HG03342 (cell line): ENCODE measurements around the gene GABARAPL1.
A peak's percentile ranks its signal among the peaks of the same experiment; 100 is the strongest.
"Not testable (repeated sequence)": the region's sequence is repeated elsewhere in the genome, so short reads cannot be mapped to it uniquely, and the experiment has no call there.

Source experiments
- ATAC-seq: cut with Tn5 transposase; IDR thresholded peaks from one replicate; pipeline ENCODE4 v1.9.1; 2021; ENCODE audit warnings: mild to moderate bottlenecking, moderate library complexity; ENCODE audit not compliant: unreplicated experiment

GABARAPL1 gene

DNA sequence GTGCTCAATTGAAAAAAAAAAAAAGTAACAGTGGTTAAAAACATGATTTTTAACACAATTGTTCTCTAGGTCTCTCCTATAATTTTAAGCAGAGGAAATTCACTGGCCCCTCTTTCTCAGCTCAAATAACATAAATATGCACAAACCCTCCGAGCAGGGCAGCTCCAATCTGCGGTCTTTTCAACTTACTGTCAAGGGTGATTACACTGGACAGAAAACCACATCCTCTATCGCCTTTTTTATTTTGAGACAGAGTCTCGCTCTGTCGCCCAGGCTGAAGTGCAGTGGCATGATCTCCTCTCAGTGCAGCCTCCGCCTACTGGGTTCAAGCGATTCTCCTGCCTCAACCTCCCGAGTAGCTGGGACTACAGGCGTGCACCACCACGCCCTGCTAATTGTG, 16.5 kb upstream of the GABARAPL1 start:
- ATAC-seq = peak; percentile 88

DNA sequence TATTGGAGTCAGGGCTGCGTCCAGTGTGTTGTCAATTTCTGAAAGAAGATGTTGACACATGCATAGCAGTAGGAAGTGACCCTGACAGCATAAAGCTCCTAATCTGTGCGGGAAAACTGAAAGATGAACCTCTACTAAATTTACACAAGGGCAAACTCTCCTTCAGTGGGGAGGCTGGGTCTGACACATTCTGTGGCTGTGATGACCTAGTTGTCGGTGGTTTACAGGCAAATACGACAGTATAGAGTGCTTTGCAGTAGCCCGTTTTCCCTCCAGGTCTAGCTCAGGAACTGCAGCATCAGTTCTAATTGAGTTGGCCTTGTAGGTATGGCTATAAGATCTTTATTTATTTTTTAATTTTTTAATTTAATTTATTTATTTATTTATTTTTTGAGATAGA, 14.8 kb upstream of the GABARAPL1 start:
- no peak for ATAC-seq

GRCh38 chr12:10204495-10204894, 8.2 kb upstream of the GABARAPL1 start:
- ATAC-seq = not testable (repeated sequence)

DNA sequence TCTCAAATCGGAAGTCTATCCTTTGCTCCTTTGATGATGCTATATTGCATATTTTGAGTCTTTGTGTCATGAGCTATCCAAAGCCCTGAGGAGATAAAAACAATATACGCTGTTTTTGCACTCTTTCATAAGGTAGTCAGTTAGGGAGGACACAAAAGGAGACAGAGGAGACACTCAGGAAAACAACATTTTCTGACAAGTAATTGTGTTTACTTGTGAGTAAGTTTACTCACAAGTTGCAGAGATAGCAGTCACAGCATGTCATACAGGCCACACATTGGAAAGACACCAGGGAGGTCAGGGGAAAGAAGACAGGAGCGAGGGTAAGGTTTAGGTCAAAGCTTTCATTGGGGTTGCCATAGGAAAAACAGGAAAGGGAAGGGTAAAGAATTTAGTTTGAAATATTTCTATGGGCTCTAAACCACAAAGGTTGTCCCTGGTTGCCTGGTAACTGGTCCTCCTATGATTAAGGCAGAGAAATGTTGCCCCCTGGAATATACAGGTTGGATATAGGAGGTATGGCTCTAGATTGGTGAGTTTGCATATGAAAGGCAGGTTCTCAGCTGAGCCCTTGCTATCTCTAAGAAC, 7.4 kb upstream of the GABARAPL1 start:
- ATAC-seq = no peak

DNA sequence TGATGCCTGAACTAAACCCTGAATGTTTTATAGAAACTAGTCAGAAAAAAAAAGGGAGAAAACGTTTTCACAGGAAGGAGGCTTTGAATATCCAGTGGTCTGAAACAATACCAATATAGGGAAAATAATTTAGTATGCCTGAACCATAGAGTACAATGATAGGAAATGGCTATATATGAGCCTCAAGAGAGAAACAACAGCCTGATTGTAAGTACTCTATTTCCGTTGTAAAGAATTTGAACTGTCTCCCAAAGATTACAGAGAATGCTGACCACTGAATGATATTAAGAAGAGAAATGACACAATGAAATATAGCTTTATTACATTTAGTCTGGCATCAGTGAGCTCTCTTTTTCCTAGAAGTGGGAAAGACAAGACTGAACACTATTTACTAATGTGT, 5.5 kb upstream of the GABARAPL1 start:
- ATAC-seq = no peak

GRCh38 chr12:10210225-10210624, 2.5 kb upstream of the GABARAPL1 start:
- no peak for ATAC-seq

DNA sequence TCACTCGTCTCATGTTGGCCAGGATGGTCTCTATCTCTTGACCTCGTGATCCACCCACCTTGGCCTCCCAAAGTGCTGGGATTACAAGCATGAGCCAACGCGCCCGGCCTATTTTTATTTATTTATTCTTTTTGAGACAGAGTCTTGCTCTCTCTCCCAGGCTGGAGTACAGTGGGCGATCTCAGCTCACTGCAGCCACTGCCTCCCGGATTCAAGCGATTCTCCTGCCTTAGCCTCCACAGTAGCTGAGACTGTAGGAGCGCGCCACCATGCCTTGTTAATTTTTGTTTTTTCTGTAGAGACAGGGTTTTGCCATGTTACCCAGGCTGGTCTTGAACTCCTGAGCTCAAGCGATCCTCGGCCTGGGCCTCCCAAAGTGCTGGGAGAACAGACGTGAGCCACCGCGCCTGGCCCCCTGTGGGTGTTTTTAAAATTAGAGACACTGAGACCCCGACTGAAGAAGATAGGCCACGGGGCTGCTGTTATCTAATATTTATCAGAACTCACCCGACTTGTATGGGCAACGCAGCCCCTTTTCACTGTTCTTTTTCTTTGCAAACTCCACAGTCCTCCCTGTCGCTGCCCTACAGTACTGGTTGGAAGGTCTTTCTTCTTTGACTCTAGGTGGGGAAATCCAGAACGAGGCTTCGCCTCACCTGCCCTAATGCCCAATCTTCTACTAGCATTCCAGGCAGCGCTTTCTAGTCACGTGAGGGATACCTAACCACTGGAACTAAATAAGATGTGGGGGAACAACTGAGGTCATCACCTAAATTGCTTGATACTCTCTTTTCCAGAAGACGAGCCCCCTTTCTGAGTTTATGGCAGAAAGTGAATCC, 1.4 kb upstream of the GABARAPL1 start:
- no peak for ATAC-seq

GRCh38 chr12:10211940-10212738, 538 bp upstream of the GABARAPL1 start:
- peak; percentile 50 for ATAC-seq

- peak; percentile 40 for ATAC-seq
These were observed 775 bp downstream of the GABARAPL1 start for GRCh38 chr12:10213168-10214135.

DNA sequence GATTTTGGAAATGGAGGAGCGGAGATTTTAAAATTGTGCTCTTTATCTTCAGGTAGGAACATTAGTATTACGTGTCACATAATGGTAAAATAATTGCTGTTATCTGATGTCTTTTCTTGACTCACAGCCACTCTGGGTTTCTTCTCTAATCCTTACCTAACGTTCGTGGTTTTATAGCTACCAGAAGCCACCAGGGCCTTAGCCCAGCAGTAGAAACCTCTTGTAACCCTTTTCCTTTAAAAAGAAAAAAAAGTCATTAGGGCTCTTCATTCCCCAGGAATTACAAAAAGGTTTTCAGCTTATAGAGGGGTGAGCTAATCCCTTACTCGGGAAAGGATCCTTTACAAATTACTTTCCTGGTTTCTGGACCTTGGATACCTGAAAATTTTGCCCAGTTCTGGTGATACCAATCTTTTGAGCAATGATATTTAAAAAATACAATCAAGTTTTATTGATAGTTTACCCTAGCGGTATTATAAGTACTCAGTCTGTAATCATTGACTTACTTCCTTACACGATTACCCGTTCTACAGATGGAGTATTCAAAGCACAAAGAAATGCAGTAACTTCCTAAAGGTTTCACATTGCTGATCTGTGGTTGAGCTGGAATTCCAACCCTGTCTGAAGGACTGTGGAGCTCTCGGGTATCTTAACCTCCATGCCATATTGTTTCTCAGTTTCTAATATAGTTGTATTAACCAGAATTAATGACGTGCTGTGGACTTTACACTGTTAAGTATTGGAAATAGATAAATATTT, 1.6 kb downstream of the GABARAPL1 start:
- ATAC-seq = no peak

- no peak for ATAC-seq
These were observed 2.2 kb downstream of the GABARAPL1 start for GRCh38 chr12:10214895-10215267.

GRCh38 chr12:10215436-10215835, 2.8 kb downstream of the GABARAPL1 start:
- ATAC-seq = no peak

- not testable (repeated sequence) for ATAC-seq
These were observed 3.3 kb downstream of the GABARAPL1 start for GRCh38 chr12:10215946-10216345.

DNA sequence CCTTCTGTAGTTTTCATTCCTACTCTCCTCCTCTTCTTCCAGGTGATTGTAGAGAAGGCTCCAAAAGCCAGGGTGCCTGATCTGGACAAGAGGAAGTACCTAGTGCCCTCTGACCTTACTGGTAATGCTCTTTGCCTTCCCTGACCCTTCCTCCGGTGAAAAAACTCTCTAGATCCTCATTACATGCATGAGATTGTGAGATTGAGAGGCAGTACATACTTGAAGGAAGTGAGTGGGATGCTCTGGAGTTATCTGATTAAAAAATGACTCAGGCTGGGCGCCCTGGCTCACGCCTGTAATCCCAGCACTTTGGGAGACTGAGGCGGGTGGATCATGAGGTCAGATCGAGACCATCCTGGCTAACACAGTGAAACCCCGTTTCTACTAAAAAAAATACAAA, 5.3 kb downstream of the GABARAPL1 start:
- no peak for ATAC-seq

GRCh38 chr12:10220398-10221077, 7.9 kb downstream of the GABARAPL1 start:
- ATAC-seq = no peak

DNA sequence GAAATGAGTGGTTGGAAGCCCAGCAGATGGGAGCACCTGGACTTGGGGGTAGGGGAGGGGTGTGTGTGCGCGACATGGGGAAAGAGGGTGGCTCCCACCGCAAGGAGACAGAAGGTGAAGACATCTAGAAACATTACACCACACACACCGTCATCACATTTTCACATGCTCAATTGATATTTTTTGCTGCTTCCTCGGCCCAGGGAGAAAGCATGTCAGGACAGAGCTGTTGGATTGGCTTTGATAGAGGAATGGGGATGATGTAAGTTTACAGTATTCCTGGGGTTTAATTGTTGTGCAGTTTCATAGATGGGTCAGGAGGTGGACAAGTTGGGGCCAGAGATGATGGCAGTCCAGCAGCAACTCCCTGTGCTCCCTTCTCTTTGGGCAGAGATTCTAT, 9.2 kb downstream of the GABARAPL1 start:
- no peak for ATAC-seq

DNA sequence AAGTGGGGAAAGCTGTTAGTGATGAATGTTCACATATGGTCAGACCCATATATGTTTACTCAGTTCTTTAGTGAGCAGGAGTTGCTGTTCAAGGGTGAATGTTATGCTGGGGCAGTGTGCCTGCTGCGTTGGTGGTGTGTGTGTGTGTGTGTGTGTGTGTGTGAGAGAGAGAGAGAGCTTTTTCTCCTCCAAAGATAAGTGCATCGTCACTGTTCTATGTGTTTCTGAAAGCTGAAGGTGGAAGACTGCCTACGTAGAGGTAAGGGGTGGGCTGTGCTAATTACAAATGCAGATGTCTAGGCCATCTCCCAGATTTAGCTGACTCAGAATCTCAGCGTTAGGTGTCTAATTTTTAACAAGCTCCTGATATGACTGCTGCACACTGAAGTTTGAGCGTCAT, 10.5 kb downstream of the GABARAPL1 start:
- no peak for ATAC-seq

DNA sequence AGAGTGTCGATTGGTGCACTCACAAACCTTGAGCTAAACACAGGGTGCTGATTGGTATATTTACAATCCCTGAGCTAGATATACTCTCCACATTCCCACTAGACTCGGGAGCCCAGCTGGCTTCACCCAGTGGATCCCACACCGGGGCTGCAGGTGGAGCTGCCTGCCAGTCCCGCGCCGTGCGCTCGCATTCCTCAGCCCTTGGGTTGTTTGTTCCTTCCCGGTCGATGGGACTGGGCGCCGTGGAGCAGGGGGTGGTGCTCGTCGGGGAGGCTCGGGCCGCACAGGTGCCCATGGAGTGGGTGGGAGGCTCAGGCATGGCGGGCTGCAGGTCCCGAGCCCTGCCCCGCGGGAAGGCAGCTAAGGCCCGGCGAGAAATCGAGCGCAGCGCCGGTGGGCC, 12.7 kb downstream of the GABARAPL1 start:
- ATAC-seq = not testable (repeated sequence)

- no peak for ATAC-seq
These were observed 13.4 kb downstream of the GABARAPL1 start for GRCh38 chr12:10226086-10226485.
